ENCODE results near the gene RBBP5. TPM values are rescaled to one million over a fixed set of nuclear protein-coding genes. Genes with fewer than 3 reads are reported as not detected.

RBBP5 gene
- total and polyA plus RNA-seq, 2 donors (not counting 1 experiment from before 2014, with no cell fraction given) = 6.8 to 18.5 TPM

- TF ChIP-seq EZH2 (IDR thresholded peaks at IDR 0.05; ENCODE audit: borderline replicate concordance, insufficient read depth, low read depth, low read length, poor library complexity, severe bottlenecking) = no peak
- TF ChIP-seq, protein P1, sequence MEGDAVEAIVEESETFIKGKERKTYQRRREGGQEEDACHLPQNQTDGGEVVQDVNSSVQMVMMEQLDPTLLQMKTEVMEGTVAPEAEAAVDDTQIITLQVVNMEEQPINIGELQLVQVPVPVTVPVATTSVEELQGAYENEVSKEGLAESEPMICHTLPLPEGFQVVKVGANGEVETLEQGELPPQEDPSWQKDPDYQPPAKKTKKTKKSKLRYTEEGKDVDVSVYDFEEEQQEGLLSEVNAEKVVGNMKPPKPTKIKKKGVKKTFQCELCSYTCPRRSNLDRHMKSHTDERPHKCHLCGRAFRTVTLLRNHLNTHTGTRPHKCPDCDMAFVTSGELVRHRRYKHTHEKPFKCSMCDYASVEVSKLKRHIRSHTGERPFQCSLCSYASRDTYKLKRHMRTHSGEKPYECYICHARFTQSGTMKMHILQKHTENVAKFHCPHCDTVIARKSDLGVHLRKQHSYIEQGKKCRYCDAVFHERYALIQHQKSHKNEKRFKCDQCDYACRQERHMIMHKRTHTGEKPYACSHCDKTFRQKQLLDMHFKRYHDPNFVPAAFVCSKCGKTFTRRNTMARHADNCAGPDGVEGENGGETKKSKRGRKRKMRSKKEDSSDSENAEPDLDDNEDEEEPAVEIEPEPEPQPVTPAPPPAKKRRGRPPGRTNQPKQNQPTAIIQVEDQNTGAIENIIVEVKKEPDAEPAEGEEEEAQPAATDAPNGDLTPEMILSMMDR (IDR thresholded peaks at IDR 0.05) = no peak
- Histone ChIP-seq H3K4me1 (ENCODE audit: control insufficient read depth in 2 of 2, insufficient read depth in 2 of 2, low read length in 2 of 2) (no peaks in the 10 kb centered on the region), H3K4me3 (ENCODE audit: control extremely low read depth in 1 of 5, extremely low read depth in 1 of 5, insufficient read depth in 1 of 5, low read depth in 2 of 5, low read length in 4 of 5) (no peak overlapping the region), H3K9ac (ENCODE audit: low read length) (no peak overlapping the region), H3K4me2 (replicated peaks; ENCODE audit: low read depth, low read length, poor library complexity, severe bottlenecking) (no peak overlapping the region), H3K36me3 (replicated peaks in 1 of 2; ENCODE audit: control extremely low read depth in 1 of 2, control insufficient read depth in 1 of 2, extremely low read depth in 1 of 2, insufficient read depth in 2 of 2, low read length in 1 of 2) (no peaks in the 10 kb centered on the region), H3K79me2 (ENCODE audit: control insufficient read depth, insufficient read depth, low read length) (no peaks in the 10 kb centered on the region), H3K27ac (ENCODE audit: low read length in 2 of 2) (no peak overlapping the region), H3K9me3 (ENCODE audit: control extremely low read depth in 1 of 3, control insufficient read depth in 2 of 3, insufficient read depth in 1 of 3, low read length in 2 of 3) (no peaks in the 10 kb centered on the region), H3K27me3 (replicated peaks in 1 of 4; ENCODE audit: control extremely low read depth in 1 of 4, control insufficient read depth in 3 of 4, insufficient read depth in 4 of 4, low read length in 3 of 4) (no peaks in the 10 kb centered on the region), H2AFZ (ENCODE audit: insufficient read depth, low read depth, low read length, poor library complexity, severe bottlenecking) (no peak overlapping the region), H4K20me1 (ENCODE audit: control insufficient read depth, insufficient read depth, low read length, poor library complexity, severe bottlenecking) (no peaks in the 10 kb centered on the region)
- Mint-ChIP-seq H3K9me3 (ENCODE audit: insufficient read depth) (no peaks in the 10 kb centered on the region), H3K27ac (no peak overlapping the region), H3K4me3 (no peak overlapping the region), H3K27me3 (no peaks in the 10 kb centered on the region), H3K4me1 (no peaks in the 10 kb centered on the region)
- ATAC-seq (ENCODE audit: low read depth) (no peak), DNase-seq (no peak)
- intact Hi-C loops (cut with micrococcal nuclease) = no loop called here
- CTCF ChIA-PET = interaction anchor here (1.2 to 2.0 kb wide), 2 partner anchors 14 to 100 kb away, joined by 3 to 10 read pairs; no protein-coding TSS in a partner anchor
- POLR2A ChIA-PET = interaction anchor here (0.6 kb wide), 1 partner anchor 11 kb away, joined by 3 read pairs; no protein-coding TSS in a partner anchor
- WGBS (ENCODE audit: insufficient coverage) = 65% methylated on average over 7 of the region's 7 CpGs
Observed at GRCh38 chr1:205075642-205076155, 46.1 kb downstream of the RBBP5 start.

DNA sequence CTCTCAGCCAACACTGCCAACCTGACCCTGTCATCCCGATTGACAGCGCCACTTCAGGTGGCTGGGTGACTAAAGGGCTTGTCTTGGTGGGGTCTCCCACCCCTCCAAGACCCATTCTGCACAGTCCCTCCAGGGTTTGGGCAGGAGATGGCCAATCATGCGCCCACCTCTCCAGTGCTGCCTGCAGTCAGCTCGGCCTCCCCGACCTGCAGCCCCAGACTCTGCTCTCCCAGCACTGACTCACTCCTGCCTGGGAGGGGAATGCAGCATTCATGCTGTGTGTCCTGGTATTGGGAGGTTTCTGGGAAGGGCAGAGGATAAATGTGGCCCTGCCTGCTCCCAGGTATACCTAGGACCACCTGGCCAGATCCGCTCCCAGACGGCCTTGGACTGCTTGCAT lies 47.3 kb downstream of the RBBP5 start:
- H3K9me3 Mint-ChIP-seq (ENCODE audit: insufficient read depth) = no peaks in the 10 kb centered on the region
- no peaks in the 10 kb centered on the region for H3K27me3 Mint-ChIP-seq
- TF ChIP-seq EZH2 (IDR thresholded peaks at IDR 0.05; ENCODE audit: borderline replicate concordance, insufficient read depth, low read depth, low read length, poor library complexity, severe bottlenecking) = no peak
- TF ChIP-seq, protein P1 (IDR thresholded peaks at IDR 0.05) = no peak
- Histone ChIP-seq H3K36me3 (replicated peaks in 1 of 2; ENCODE audit: control extremely low read depth in 1 of 2, control insufficient read depth in 1 of 2, extremely low read depth in 1 of 2, insufficient read depth in 2 of 2, low read length in 1 of 2) (no peaks in the 10 kb centered on the region), H3K4me3 (ENCODE audit: control extremely low read depth in 1 of 5, extremely low read depth in 1 of 5, insufficient read depth in 1 of 5, low read depth in 2 of 5, low read length in 4 of 5) (no peak overlapping the region), H4K20me1 (ENCODE audit: control insufficient read depth, insufficient read depth, low read length, poor library complexity, severe bottlenecking) (no peaks in the 10 kb centered on the region), H3K9ac (ENCODE audit: low read length) (no peak overlapping the region), H3K9me3 (ENCODE audit: control extremely low read depth in 1 of 3, control insufficient read depth in 2 of 3, insufficient read depth in 1 of 3, low read length in 2 of 3) (no peaks in the 10 kb centered on the region), H3K4me1 (ENCODE audit: control insufficient read depth in 2 of 2, insufficient read depth in 2 of 2, low read length in 2 of 2) (no peaks in the 10 kb centered on the region), H3K4me2 (replicated peaks; ENCODE audit: low read depth, low read length, poor library complexity, severe bottlenecking) (no peak overlapping the region), H3K27me3 (replicated peaks in 1 of 4; ENCODE audit: control extremely low read depth in 1 of 4, control insufficient read depth in 3 of 4, insufficient read depth in 4 of 4, low read length in 3 of 4) (no peaks in the 10 kb centered on the region), H3K27ac (ENCODE audit: low read length in 2 of 2) (no peak overlapping the region), H2AFZ (ENCODE audit: insufficient read depth, low read depth, low read length, poor library complexity, severe bottlenecking) (no peak overlapping the region), H3K79me2 (ENCODE audit: control insufficient read depth, insufficient read depth, low read length) (no peaks in the 10 kb centered on the region)
- no peak overlapping the region for H3K4me3 Mint-ChIP-seq
- intact Hi-C loops (cut with micrococcal nuclease) = no loop called here
- no peak for DNase-seq
- no peaks in the 10 kb centered on the region for H3K4me1 Mint-ChIP-seq
- no peak for ATAC-seq (ENCODE audit: low read depth)
- CTCF ChIA-PET = interaction anchor here (1.4 to 1.6 kb wide), 2 partner anchors 12 to 13 kb away, joined by 3 read pairs; no protein-coding TSS in a partner anchor
- H3K27ac Mint-ChIP-seq = no peak overlapping the region
- WGBS (ENCODE audit: insufficient coverage) = 90% methylated on average over 7 of the region's 7 CpGs
- POLR2A ChIA-PET = no interaction called here

Measured in B cell (primary cell).